A549 (cell line): ENCODE measurements around the gene TMEM167B. TPM values are rescaled to one million over a fixed set of nuclear protein-coding genes. Genes with fewer than 3 reads are reported as not detected.

Source experiments
- ATAC-seq, 2 experiments: fragments of 200-7000 bp in 1 of 2; fragments of >200 bp in 1 of 2; cut with Nextera tagmentation in 1 of 2; cut with Tn5 transposase in 1 of 2; 3 replicates each; pipeline versions ENCODE4 v1.8.0 to v1.9.1; 2018 to 2020; ENCODE audit warnings: mild to moderate bottlenecking in 1 of 2, moderate library complexity in 1 of 2
- CTCF ChIA-PET: fragments of 300-600 bp; sonication (Branson Sonifier 250); formaldehyde crosslinking; extraction: SDS; loops from one replicate; lab custom pipeline; 2021; ENCODE audit warnings: antibody characterized with exemption, inconsistent platforms; lab: Yijun Ruan, JAX
- POLR2A ChIA-PET: fragments of 350-600 bp; formaldehyde crosslinking; extraction: SDS; loops from one replicate; lab custom pipeline; 2021; ENCODE audit warnings: antibody characterized with exemption, inconsistent platforms; lab: Yijun Ruan, JAX
- DNase-seq, 2 experiments: peaks; one replicate each; pipeline versions ENCODE4 v3.0.0 to v3.0.0-alpha.2; 2011 to 2016; ENCODE audit warnings: low read depth in 1 of 2, low spot score in 1 of 2
- FAIRE-seq: peaks from 2 replicates; lab custom pipeline; 2011; peaks lifted over from hg19 to GRCh38; lab: Jason Lieb, UNC
- H3K27ac ChIP-seq, 2 experiments: fragments of >200 bp; sonication (Bioruptor Twin); formaldehyde crosslinking; 3 replicates each; pipeline ENCODE4 v1.5.1; 2016 to 2017
- H3K4me1 ChIP-seq: fragments of >200 bp; sonication (Bioruptor Twin); formaldehyde crosslinking; 3 replicates; pipeline ENCODE4 v1.6.1; 2016
- H3K4me2 ChIP-seq: fragments of >200 bp; sonication (Bioruptor Twin); formaldehyde crosslinking; 3 replicates; pipeline ENCODE4 v1.6.1; 2016
- H3K4me3 ChIP-seq: fragments of >200 bp; sonication (Bioruptor Twin); formaldehyde crosslinking; 3 replicates; pipeline ENCODE4 v1.5.1; 2016
- H3K9me3 ChIP-seq: fragments of >200 bp; sonication (Bioruptor Twin); formaldehyde crosslinking; 3 replicates; pipeline ENCODE4 v1.6.1; 2016
- CEBPB ChIP-seq, 2 experiments: fragments of >200 bp in 1 of 2; sonication (Bioruptor Twin) in 1 of 2; formaldehyde crosslinking in 1 of 2; IDR thresholded peaks; 2 replicates each; pipeline ENCODE4 v1.6.1; 2012 to 2016
- CHD2 ChIP-seq: fragments of 150-350 bp; IDR thresholded peaks from 2 replicates; pipeline ENCODE4 v1.6.1; 2014; ENCODE audit warnings: low read length; ENCODE audit not compliant: partially characterized antibody
- EHF ChIP-seq: fragments of 250-450 bp; sonication (Bioruptor Pico); IDR thresholded peaks from 2 replicates; pipeline ENCODE4 v1.5.0; 2020; ENCODE audit warnings: mild to moderate bottlenecking
- ELK1 ChIP-seq: fragments of 150-350 bp; IDR thresholded peaks from 2 replicates; pipeline ENCODE4 v1.6.1; 2014; ENCODE audit warnings: low read depth, mild to moderate bottlenecking, low read length
- EP300 ChIP-seq, 2 experiments: fragments of >200 bp; sonication (Bioruptor Twin); formaldehyde crosslinking; IDR thresholded peaks; 2 replicates in 1 of 2; 3 replicates in 1 of 2; pipeline ENCODE4 v1.6.1; 2016 to 2017
- ESRRA ChIP-seq: fragments of 150-350 bp; IDR thresholded peaks from 2 replicates; pipeline ENCODE4 v1.6.1; 2014; ENCODE audit warnings: mild to moderate bottlenecking, low read length, borderline replicate concordance
- FOSL2 ChIP-seq, 2 experiments: fragments of 450-650 bp in 1 of 2; fragments of >200 bp in 1 of 2; sonication (Bioruptor Twin) in 1 of 2; formaldehyde crosslinking; IDR thresholded peaks; 2 replicates each; pipeline versions ENCODE4 v1.5.0 to v1.6.1; 2016 to 2020; ENCODE audit warnings: mild to moderate bottlenecking in 1 of 2, moderate library complexity in 1 of 2
- HEYL ChIP-seq: fragments of 250-450 bp; sonication (Bioruptor Pico); IDR thresholded peaks from 2 replicates; pipeline ENCODE4 v1.8.0; 2021; ENCODE audit warnings: mild to moderate bottlenecking, moderate library complexity
- HOXA7 ChIP-seq: fragments of 250-450 bp; sonication (Bioruptor Pico); IDR thresholded peaks from 2 replicates; pipeline ENCODE4 v1.5.0; 2020; ENCODE audit warnings: mild to moderate bottlenecking, moderate library complexity
- HOXB5 ChIP-seq: fragments of 250-450 bp; sonication (Bioruptor Pico); IDR thresholded peaks from 2 replicates; pipeline ENCODE4 v1.5.0; 2020; ENCODE audit warnings: mild to moderate bottlenecking, moderate library complexity
- KDM1A ChIP-seq: fragments of 200-600 bp; sonication (generic); IDR thresholded peaks from 2 replicates; pipeline ENCODE4 v1.6.1; 2016; ENCODE audit warnings: low read depth, mild to moderate bottlenecking
- MAFK ChIP-seq: fragments of 450-650 bp; IDR thresholded peaks from 2 replicates; pipeline ENCODE4 v1.6.1; 2014; ENCODE audit not compliant: partially characterized antibody
- MAX ChIP-seq: IDR thresholded peaks from 2 replicates; pipeline ENCODE4 v1.6.1; 2012
- RARB ChIP-seq: fragments of 250-450 bp; sonication (Bioruptor Pico); IDR thresholded peaks from 2 replicates; pipeline ENCODE4 v1.8.0; 2021; ENCODE audit warnings: mild to moderate bottlenecking, moderate library complexity
- RNF2 ChIP-seq: fragments of 200-600 bp; sonication (generic); IDR thresholded peaks from 2 replicates; pipeline ENCODE4 v1.6.1; 2016; ENCODE audit warnings: low read depth, mild to moderate bottlenecking, antibody characterized with exemption, moderate library complexity, borderline replicate concordance
- TP53 ChIP-seq: fragments of 250-450 bp; sonication (Bioruptor Pico); IDR thresholded peaks from 2 replicates; pipeline ENCODE4 v1.5.0; 2021; ENCODE audit warnings: mild to moderate bottlenecking, moderate library complexity
- ZFP36 ChIP-seq: fragments of 450-650 bp; IDR thresholded peaks from 2 replicates; pipeline ENCODE4 v1.6.1; 2014; ENCODE audit warnings: borderline replicate concordance; ENCODE audit not compliant: partially characterized antibody
- WGBS: methylation state at CpG from one replicate; pipeline ENCODE4 v1.1.6; 2017; ENCODE audit errors: missing lambda C conversion rate; 5-methylcytosine and 5-hydroxymethylcytosine counted together
- polyA plus RNA-seq, 4 experiments: library from polyadenylated mRNA; depleted of rRNA in 3 of 4; stranded (reverse); fragments of >200 nt; fragmentation: RNase III in 1 of 4; extraction: RNeasy Plus Mini Kit Qiagen cat#74134 plus additional on column Dnase treatment in 1 of 4; gene quantifications; 2 replicates in 3 of 4; 3 replicates in 1 of 4; pipeline ENCODE4 v1.2.3, GENCODE V29; 2011 to 2017
- TF ChIP-seq, protein P1 (sequence below): IDR thresholded peaks from 2 replicates; pipeline ENCODE4 v1.6.1; 2012
- TF ChIP-seq, protein P2 (sequence below): fragments of >200 bp; sonication (Bioruptor Twin); formaldehyde crosslinking; IDR thresholded peaks from 3 replicates; pipeline ENCODE4 v1.5.1; 2016
- TF ChIP-seq, protein P3 (sequence below): fragments of >200 bp; sonication (Bioruptor Twin); formaldehyde crosslinking; IDR thresholded peaks from 3 replicates; pipeline ENCODE4 v1.6.1; 2016
- TF ChIP-seq, protein P4 (sequence below): fragments of 450-650 bp; IDR thresholded peaks from 2 replicates; pipeline ENCODE4 v1.6.1; 2014; ENCODE audit warnings: antibody characterized with exemption
- TF ChIP-seq, protein P5 (sequence below): fragments of 250-450 bp; sonication (Bioruptor Pico); IDR thresholded peaks from 2 replicates; pipeline ENCODE4 v1.5.0; 2021; ENCODE audit warnings: mild to moderate bottlenecking, moderate library complexity, borderline replicate concordance

The TMEM167B gene
- polyA plus RNA-seq, 2 of the 4 experiments (the other 2 are of a cell fraction): 9.7 to 10.9 TPM

- TF ChIP-seq RNF2 (no peak), FOSL2 (IDR thresholded peaks at IDR 0.05) (no peak), FOSL2 (CRISPR knock-in tag; IDR thresholded peaks at IDR 0.05) (no peak), HEYL (no peak), CEBPB (IDR thresholded peaks at IDR 0.05) (no peak)
- TF ChIP-seq, protein P1, sequence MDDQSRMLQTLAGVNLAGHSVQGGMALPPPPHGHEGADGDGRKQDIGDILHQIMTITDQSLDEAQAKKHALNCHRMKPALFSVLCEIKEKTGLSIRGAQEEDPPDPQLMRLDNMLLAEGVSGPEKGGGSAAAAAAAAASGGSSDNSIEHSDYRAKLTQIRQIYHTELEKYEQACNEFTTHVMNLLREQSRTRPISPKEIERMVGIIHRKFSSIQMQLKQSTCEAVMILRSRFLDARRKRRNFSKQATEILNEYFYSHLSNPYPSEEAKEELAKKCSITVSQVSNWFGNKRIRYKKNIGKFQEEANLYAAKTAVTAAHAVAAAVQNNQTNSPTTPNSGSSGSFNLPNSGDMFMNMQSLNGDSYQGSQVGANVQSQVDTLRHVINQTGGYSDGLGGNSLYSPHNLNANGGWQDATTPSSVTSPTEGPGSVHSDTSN: no peak
- TF ChIP-seq, protein P2, sequence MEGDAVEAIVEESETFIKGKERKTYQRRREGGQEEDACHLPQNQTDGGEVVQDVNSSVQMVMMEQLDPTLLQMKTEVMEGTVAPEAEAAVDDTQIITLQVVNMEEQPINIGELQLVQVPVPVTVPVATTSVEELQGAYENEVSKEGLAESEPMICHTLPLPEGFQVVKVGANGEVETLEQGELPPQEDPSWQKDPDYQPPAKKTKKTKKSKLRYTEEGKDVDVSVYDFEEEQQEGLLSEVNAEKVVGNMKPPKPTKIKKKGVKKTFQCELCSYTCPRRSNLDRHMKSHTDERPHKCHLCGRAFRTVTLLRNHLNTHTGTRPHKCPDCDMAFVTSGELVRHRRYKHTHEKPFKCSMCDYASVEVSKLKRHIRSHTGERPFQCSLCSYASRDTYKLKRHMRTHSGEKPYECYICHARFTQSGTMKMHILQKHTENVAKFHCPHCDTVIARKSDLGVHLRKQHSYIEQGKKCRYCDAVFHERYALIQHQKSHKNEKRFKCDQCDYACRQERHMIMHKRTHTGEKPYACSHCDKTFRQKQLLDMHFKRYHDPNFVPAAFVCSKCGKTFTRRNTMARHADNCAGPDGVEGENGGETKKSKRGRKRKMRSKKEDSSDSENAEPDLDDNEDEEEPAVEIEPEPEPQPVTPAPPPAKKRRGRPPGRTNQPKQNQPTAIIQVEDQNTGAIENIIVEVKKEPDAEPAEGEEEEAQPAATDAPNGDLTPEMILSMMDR: no peak
- TF ChIP-seq, protein P3, sequence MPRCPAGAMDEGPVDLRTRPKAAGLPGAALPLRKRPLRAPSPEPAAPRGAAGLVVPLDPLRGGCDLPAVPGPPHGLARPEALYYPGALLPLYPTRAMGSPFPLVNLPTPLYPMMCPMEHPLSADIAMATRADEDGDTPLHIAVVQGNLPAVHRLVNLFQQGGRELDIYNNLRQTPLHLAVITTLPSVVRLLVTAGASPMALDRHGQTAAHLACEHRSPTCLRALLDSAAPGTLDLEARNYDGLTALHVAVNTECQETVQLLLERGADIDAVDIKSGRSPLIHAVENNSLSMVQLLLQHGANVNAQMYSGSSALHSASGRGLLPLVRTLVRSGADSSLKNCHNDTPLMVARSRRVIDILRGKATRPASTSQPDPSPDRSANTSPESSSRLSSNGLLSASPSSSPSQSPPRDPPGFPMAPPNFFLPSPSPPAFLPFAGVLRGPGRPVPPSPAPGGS: no peak
- TF ChIP-seq, protein P4, sequence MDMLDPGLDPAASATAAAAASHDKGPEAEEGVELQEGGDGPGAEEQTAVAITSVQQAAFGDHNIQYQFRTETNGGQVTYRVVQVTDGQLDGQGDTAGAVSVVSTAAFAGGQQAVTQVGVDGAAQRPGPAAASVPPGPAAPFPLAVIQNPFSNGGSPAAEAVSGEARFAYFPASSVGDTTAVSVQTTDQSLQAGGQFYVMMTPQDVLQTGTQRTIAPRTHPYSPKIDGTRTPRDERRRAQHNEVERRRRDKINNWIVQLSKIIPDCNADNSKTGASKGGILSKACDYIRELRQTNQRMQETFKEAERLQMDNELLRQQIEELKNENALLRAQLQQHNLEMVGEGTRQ: no peak
These were observed 17.2 kb downstream of the TMEM167B start (continued) for GRCh38 chr1:109107785-109108184.

GRCh38 chr1:109109906-109110305, 19.3 kb downstream of the TMEM167B start:
- WGBS: 53% methylated on average over 3 of the region's 3 CpGs
- ATAC-seq (no peak), DNase-seq (no peak), FAIRE-seq (no peak)
- H3K4me2 ChIP-seq: no peak overlapping the region
- peaks cover 14% of the 10 kb centered on the region for H3K4me1 ChIP-seq
- TF ChIP-seq TP53 (CRISPR knock-in tag) (no peak), EHF (CRISPR knock-in tag) (no peak), ZFP36 (no peak), ELK1 (no peak), KDM1A (no peak), EP300 (IDR thresholded peaks at IDR 0.05) (no peak), MAFK (no peak), HOXA7 (CRISPR knock-in tag) (no peak), CHD2 (no peak), HOXB5 (CRISPR knock-in tag) (no peak), RARB (CRISPR knock-in tag) (no peak), MAX (no peak), FOSL2 (IDR thresholded peaks at IDR 0.05) (no peak), FOSL2 (CRISPR knock-in tag; IDR thresholded peaks at IDR 0.05) (no peak), ESRRA (no peak)
- TF ChIP-seq, protein P5, sequence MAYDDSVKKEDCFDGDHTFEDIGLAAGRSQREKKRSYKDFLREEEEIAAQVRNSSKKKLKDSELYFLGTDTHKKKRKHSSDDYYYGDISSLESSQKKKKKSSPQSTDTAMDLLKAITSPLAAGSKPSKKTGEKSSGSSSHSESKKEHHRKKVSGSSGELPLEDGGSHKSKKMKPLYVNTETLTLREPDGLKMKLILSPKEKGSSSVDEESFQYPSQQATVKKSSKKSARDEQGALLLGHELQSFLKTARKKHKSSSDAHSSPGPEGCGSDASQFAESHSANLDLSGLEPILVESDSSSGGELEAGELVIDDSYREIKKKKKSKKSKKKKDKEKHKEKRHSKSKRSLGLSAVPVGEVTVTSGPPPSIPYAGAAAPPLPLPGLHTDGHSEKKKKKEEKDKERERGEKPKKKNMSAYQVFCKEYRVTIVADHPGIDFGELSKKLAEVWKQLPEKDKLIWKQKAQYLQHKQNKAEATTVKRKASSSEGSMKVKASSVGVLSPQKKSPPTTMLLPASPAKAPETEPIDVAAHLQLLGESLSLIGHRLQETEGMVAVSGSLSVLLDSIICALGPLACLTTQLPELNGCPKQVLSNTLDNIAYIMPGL (CRISPR knock-in tag): no peak
- no peak overlapping the region for H3K27ac ChIP-seq
- no peak overlapping the region for H3K4me3 ChIP-seq
- H3K9me3 ChIP-seq: no peaks in the 10 kb centered on the region
- POLR2A ChIA-PET: interaction anchor here (1.2 to 4.3 kb wide), 2 partner anchors 10 to 34 kb away, joined by 4 to 30 read pairs; partner anchors contain the start of gene TAF13
- CTCF ChIA-PET: interaction anchor here (0.9 to 3.9 kb wide), 7 partner anchors 10 to 422 kb away, joined by 3 to 50 read pairs (median 6); no protein-coding TSS in a partner anchor
